Fibroblast of skin of right quadriceps (primary cell): ENCODE measurements around the gene VPS41.
"Not testable (repeated sequence)": the region's sequence is repeated elsewhere in the genome, so short reads cannot be mapped to it uniquely, and the experiment has no call there.

Source experiments
- DNase-seq: peaks from one replicate; pipeline ENCODE4 v3.0.0-alpha.2; 2013

Gene VPS41

DNA sequence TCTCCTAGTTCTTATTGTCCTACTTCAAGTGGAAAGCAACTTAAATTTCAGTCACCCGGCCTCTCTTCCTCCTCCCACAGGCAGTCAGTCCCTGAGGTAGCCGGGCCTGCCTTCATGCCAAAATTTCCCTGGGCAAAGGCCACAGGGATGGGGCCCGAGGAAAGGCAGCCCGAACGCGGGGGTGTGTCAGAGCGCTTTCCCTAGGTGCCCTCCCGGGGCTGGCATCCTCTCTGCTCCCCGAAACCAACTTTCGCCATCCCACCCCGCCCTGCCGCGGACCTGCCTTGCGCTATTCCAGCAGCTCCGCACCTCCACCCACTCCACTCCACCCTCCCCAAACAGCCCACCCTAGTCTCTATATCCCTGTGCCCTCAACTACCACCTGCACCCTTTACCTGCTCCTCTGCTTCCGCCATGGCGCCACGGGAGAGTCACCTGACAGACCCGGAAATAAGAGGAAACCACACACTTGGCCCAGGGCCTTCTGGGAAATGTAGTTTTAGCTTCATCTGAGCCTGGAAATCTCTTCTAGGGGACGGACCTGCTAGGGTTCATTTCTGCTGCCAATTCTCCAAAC lies at the start of gene VPS41:
Gene VPS41, minus strand, starts transcription at position 433 of the 577 bp plus-strand sequence. Its CDS starts 17 bp downstream, at position 416.
- DNase-seq: peak; percentile 64

DNA sequence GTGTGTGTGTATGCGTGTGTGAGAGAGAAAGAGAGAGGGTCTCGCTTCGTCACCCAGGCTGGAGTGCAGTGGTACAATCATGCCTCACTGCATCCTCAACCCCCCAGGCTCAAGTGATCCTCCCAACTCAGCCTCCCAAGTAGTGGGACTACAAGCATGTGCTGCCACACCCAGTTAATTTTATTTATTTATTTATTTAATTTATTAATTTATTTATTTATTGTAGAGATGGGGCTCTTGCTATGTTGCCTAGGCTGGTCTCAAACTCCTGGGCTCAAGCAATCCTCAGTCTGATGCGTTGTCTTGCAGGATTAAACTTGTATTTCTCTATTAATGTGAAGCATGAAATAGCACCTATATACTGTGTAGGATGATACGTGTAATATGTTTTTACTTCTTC lies 46.9 kb upstream of the VPS41 start:
- DNase-seq: no peak

DNA sequence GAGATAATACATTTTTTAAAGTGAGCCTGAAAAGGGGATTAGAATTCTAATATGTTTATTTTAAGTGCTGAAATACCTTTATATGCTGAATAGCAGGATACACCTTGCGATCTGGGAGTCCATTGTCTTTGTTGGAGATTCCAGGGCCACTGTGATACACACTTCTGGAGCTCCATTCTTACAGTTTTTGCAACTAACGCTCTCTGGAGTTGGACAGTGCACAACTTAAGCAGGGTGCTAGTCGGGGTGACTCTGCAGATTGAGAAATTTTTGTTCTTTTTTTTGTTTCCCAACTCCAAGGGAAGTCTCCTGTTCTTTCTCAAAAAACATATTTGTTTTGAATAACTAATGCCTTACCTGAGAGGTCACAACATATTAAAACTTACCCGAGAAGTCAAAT lies 45.0 kb upstream of the VPS41 start:
- no peak for DNase-seq

DNA sequence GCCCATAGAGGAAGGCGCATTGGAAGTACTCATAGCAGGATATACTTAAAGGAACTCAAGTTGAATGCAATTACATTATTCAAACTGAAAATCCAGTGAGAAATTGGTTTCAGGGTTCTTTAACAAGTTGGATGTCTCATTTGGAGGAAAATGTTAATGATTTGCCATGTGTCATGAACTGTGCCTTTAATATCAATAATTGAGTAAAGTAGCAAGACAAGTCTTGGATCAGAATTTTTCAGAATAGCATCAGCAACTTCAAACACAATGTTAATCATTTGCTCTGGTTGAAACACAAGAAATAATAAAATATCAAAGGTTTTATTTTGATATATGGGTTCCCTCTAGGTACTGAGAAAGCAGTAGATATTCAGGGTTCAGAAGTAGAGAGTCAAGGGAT lies 44.2 kb upstream of the VPS41 start:
- DNase-seq: no peak

DNA sequence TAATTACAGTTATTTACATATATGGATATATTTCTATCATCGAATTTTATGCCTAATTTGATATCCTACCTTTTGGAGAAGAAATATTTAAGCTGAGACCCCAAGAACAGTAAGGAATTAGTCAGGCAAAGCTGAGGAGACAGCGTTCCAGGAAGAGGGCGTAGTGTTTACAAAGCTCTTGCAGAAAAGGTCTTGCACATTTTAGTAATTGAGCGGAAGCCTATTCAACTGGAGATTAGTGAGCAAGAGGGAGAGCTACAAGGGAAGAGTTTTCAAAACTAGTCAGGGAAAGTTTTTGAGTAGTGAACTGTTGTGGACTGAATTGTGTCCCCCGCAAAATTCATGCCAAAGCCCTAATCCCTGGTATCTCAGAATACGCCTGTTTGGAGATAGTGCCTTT lies 42.2 kb upstream of the VPS41 start:
- DNase-seq: no peak

DNA sequence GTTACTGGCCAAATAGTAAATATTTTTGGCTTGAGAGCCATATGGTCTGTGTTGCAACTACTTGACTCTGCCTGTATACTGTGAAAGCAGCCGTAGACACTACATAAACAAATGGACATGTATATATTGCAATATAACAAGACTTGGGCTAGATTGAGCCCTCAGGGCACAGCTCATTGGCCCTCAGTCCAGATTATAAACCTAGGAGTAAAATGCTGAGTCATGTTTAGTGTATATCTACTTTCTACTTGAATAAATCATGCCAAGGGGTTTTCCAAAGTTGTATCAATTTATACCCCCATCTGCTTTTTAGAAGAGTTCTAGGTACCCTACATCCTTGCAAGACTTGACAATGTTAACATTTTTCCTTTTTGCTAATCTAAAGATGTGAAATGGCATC lies 41.3 kb upstream of the VPS41 start:
- DNase-seq: no peak

DNA sequence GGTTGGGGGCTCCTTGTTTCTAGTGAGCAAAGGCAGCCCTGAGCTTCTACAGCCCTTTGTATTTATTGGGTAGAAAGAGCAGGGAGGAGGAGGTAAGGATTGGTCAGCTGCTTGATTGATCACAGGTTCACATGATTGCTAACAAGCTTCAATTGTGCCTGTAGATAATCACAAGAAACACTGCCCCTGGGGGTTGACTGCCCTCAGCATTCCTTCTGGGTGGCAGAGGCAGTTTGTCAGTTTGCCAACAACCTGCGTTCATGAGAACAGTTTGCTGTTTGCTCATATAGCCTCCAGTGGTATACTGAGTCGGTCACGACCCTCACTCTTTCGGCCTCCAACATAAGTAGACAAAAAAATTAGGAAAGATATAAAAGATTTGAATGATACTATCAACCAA lies 38.5 kb upstream of the VPS41 start:
- DNase-seq: not testable (repeated sequence)

DNA sequence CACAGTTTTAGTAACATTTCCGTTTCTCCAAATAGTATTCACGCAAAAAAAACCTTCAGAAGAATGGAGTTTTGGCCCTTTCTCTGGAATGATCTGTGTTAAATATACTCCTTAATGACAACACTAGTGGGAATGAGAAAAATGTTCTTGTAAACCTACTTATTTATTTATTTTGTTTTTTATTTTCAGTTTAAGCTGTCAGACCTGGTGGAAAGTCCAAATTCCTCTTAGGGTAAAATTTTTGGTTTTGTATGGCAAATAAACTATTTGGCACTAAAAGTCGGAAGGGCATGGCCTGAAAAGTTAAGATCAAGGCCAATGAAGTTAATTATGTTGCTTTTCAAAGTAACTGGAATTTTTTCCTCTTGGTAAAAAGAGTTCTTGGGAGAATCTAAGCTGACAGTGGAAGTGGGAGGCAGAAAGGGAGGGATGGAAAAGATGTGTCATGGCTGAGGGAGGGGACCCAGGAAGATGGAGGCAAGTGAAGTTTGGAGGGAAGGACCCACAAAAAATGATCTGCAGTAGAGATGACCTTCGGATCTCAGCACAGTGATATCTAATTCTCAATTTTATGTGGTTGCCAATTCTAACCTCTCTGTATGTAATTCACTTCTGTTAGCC lies 33.5 kb upstream of the VPS41 start:
- DNase-seq: no peak

DNA sequence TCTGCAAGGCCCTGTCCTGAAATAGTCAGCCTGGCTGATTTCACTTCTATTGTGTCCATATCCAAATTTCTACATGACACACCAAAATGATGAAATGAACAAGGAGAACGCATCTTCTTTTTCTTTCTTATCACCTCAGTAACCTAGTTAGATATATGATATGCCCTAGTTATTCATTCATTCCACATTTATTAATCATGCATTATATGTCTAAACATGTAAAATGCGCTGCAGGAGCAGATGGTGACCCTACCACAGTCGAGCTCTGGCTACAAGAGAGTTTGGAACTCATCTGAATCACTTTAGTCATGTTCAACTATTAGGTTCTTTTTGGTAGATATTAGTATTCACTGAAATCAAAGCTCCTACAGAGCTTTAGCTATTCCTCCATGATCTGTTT lies 31.8 kb upstream of the VPS41 start:
- DNase-seq: no peak

DNA sequence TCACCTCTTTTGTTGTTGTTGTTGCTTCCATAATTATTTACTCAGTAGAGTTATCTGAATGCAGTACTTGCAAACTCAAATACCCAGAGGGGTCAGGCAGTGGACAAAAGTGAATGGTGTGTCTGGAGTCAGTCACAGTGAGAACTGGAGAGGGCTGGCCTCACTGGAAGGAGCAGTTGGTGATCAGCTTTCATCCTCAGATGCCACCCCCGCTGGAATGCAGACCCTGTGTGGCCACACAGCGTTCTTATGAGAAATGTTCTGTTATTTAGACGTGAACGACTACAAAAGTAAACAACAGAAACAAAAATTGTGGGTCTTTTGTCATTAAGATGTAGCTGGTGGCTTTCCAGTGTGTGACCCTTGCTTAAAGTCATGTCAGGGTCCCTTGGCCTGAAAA lies 29.6 kb upstream of the VPS41 start:
- no peak for DNase-seq

DNA sequence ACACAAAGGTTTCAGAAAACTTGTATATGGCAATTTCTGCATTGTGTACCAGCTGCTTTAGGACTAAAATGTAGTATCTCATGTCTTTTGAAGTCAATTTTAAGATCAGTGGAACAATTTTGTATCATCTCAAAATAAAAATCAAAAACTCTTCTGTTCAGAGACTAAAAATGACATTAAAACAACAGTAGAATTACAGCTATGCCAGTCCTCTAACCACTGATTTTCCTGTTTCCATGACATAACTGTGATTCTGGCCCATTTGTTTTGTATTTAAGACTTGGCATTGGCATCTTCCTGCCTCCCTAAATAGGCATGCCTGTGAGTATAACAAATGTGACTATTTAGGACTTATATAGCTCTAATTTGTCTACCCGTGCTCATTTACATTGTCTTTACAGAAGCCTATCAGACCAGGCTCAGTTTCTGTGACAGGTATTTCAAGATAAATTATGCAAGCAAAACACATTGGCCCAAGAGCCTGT lies 29.1 kb upstream of the VPS41 start:
- DNase-seq: no peak

DNA sequence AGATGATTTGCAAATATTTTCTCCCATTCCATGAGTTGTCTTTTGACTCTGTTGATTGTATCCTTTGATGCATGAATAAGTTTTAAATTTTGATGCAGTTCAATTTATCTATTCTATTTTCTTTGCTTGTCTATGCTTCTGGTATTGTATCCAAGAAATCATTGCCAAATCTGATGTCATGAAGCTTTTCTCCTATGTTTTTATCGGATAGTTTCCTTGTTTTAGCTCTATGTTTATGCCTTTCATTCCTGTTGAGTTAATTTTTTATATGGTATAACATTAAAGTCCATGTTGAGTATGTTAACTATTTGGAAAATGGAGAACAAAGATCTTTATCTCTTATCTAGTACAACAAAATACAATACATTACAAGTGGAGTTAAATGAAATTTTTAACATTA lies 27.6 kb upstream of the VPS41 start:
- no peak for DNase-seq

DNA sequence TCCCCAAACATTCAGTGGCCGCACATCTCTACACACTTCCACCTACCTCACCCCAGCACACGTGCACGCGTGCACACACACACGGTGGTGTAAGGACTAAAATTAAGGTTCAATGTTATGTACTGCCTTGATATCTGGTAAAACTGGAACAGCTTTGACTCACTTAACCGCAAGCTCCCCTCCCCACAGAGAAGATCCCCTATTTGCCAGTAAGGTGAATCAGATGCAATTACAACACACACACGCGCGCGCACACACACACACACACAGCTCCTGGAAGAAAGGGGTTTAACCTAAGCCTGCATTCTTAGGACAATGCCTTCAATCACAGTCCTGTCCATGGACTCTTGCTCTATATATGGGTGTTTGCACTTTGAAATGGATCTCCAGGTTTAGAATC lies 25.5 kb upstream of the VPS41 start:
- DNase-seq: peak; percentile 17

DNA sequence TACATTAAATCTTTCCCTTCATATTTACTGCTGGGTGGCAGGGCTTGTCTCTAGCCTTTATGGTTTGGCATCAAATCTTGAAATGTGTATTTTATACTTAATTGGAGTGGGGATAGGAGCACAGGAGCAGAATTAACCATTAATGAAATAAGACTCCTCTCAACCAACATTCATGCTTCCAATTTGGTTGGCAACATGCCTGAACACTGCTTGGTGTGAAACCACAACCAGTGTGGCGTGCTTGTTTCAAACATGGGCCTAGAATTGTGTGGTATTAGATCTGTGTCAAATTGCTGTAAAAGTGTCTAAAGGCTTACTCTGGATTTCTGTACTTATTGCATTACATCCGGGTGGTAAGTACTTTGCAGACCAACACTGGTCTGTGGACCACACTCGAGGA lies 25.1 kb upstream of the VPS41 start:
- DNase-seq: peak; percentile 17

DNA sequence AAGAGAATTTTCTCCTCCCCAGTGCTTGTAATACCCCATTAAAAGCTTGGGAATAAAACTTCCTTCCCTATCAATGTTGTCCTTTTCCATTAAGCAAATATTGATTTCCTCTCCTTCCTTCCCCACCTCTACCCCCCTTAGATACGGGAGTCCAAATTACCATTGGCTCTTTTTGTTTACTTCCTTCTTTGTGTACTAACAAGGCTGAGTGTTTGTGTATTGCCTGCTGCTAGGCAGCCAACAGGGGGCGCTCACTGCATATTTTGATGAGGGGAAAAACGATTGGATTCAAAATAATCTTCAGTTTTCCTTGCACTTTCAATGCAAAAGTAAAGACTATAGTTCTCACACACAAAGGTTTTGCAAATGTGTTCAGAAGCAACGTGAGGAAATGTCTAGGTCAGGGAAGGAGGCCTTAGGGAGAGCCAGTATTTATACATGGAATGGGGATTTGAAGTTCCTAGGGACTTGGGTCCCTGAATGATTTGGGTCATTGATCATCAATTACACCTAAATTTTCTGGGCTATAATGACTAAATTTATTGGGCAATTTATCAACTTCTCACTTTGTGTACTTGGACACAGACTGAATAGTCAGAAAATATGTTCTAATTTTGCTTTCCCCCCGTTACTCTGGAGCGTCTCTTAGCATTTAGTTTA lies 23.6 kb upstream of the VPS41 start:
- peak; percentile 50 for DNase-seq

DNA sequence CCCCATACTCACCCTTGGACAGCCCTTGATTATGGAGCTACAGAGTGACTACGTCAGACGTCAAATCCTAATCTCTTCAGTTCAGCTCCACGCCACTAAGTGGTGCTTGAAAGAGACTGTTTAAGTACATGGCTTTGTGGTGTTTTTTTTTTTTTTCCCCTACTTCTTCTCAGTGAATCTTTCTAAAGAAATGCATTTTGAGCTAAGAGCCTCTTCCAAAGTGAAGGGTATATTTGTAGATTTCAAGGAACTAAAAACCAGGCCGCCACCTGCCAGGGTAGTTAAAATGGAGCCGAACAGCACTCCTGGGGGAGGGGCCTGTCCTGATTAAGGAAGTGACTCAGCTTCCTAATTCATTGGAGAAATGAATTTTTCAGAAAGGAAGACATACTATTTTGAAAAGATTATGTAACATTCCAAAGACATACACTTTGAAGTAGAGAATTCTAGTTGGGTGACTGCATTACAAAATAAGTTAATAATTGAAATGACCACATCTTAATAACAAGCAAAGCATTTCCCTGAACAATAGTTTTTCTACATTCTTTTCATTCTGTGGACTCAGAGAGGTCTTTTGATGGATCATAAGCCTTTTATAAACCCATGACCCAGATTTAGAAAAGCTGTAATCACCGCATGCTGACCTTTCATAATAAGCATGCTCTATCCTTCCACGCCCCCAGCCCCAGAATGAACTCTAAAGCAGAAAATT lies 20.6 kb upstream of the VPS41 start:
- peak; percentile 18 for DNase-seq

DNA sequence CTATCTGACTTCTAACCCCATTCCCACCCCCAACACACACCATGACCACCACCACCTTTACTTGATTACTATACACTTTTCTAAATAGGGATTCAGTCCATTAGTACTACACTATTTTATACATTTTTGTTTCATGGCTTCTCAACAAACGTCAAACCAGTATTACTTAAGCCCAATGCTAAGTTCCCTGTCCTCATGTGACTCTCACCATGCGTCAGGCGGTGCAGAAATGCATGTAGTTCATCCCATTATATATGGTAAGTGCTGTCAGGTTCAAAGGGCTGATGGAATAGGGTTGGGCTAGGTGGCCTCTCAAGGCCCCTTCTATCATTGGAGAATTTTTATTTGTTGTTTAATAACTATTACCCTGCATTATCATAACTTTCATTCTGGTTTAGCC lies 19.5 kb upstream of the VPS41 start:
- DNase-seq: no peak

DNA sequence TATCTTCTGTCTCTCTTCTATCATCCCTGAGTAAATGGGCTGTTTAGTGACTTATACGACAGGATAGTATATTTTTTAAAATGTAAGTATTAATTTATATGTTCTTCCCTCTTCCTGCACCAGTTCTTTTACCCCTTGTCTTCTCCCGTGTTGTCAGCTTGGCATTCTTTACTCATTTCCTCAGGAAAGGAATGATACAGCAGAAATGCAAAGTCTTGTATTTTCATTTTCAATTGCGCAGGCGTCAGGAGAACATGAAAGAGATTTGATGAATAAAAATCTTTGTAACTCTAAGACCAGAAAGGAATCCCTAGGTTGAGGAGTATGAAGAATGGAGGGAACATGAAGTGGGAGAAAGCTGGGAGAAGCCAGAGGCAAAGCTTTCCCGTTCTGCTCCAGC lies 18.8 kb upstream of the VPS41 start:
- DNase-seq: no peak

DNA sequence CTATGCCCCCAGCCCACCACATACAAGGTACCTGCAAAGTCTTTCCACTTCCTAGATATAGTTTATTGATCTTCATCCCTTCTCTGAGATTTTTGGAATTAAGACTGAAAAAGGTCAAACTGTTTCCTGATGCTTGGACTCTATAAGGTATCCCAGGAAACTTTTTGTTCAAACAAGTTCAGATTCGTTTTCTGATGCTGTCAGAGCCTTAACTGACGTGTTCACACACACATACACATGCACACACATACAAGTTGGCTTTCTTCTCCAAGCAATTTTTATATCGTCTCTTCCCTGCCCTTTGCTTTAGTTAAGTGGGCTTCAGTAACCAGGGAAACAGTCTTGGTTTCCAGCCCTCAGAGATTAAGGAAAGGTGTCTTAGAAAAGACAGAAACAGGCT lies 11.7 kb upstream of the VPS41 start:
- no peak for DNase-seq

DNA sequence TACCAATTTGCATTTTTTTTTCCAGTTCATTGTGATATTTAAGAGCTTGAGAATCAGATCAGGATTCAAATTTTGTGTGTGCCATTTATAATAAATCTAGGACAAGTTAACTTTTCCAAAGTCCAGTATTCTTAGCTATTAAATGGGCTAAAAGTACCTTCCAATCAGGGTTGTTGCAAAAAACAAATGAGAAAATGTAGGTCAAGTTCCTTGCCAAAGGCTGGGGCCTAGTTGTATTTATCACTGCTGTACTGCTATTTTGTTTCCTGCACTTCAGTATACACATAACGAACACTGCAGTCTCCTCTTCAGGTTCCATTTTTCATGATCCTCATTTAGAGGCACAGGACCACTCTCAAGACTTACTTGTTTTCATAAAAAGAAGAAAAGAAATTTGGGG lies 7.4 kb upstream of the VPS41 start:
- DNase-seq: no peak

DNA sequence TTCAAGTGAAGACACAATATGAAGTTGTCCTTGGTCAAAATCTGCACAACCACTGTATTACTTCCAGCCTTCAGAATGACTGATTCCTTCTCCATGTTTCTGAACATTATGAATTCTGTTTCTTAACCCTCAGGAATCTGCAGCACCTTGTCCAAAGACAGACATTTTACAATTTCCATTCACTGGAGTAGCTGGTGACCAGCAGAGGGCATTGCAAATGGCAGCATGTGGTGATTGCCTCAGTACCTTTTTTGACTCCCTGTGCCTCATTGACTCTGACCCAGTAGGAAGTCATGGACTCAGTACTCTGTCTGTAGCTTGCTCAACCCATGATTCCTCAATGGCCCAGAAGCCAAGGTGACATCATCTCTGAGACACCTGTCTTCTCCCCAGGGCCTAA lies 879 bp upstream of the VPS41 start:
- no peak for DNase-seq

DNA sequence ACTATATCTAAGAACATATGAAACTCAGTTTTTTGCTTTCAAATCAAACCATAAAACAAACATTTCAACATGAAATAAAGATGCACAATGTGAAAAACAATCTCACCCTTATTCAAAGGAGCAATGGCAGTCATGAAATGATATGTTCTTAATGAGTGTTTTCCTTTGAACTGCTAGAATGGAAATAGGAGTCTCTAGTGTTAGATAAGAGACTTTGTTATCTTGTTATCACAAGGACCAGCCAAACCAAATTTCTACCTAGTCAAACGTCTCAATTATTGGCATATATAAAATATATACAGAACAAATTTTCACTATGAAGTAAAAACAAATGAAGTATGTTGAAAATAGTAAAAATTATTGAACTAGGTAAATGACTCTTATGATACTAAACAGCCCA lies 1.2 kb downstream of the VPS41 start:
- DNase-seq: no peak

DNA sequence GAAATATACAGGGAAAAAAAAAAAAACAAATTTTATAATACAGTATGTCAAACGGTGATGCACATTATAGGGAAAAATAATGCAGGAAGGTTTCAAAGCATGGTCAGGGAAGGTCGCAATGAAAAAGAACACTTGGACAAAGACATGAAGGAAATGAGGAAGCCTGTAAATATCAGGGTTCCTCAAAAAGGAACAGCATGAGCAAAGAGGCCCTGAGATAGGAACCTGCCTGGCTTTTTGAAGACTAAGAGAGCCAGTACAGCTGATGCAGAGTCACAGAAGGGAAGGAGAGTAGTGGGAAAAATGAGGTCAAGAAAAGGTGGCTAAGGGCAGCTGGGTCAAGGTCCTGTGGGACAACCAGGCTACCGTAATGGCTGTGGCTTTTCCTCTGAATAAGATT lies 1.9 kb downstream of the VPS41 start:
- DNase-seq: no peak
